ENCODE measurements around the gene CHTF18.
"Not testable (repeated sequence)": the region's sequence is repeated elsewhere in the genome, so short reads cannot be mapped to it uniquely, and the experiment has no call there.

The CHTF18 gene

GRCh38 chr16:831571-832413 lies 43.4 kb downstream of the CHTF18 start:
- DNase-seq: no peak

GRCh38 chr16:832652-833336 lies 44.4 kb downstream of the CHTF18 start:
- DNase-seq: no peak

GRCh38 chr16:833411-833810 lies 45.0 kb downstream of the CHTF18 start:
- DNase-seq: no peak

DNA sequence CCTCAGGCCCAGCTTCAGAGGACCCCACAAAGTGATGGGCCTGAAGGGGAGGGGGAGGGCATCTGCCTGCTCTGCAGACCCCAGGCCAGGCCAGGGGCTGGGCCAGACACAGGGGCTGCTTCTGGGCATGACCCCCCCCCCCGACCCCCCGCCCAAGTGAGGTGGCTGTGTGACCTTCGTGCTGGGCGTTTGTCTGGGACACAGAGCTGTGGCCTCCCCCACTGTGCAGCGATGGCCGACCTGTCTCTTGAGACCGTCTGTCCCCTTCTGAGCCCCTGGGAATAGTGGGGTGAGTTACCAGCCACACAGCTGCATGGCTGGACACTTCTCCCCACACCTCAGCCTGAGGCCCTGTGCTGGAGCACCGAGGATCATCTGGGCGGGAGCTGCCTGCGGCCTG lies 47.0 kb downstream of the CHTF18 start:
- DNase-seq: no peak

DNA sequence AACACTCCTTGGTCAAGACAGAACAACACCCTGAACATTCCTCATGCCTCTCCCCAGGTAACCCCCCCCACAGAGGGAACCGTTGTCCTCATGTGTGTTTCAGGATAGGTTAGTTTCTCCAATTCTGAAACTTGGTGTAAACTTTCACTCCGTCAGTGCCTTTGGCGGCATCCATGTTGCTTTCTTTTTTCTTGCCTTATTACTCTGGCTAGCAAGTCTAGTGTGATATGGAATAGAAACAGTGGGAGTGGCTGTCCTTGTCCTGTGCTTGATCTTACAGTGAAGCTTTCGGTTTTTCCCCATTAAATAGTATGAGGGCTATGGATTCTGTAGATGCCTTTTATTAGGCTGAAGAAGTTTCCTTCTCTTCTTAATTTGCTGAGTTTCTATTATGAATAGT lies 47.8 kb downstream of the CHTF18 start:
- no peak for DNase-seq

DNA sequence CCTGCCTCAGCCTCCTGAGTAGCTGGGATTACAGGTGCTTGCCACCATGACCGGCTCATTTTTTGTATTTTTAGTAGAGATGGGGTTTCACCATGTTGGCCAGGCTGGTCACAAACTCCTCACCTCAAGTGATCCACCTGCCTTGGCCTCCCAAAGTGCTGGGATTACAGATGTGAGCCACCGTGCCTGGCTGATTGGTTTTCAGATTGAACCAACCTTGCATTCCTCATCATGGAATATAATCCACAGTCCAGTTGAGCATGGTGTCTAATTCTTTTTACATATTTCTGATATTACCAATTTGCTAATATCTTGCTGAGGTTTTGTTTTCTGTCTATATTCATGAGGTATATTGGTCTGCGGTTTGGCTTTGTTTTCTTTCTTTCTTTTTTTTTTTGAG lies 48.4 kb downstream of the CHTF18 start:
- DNase-seq: not testable (repeated sequence)

DNA sequence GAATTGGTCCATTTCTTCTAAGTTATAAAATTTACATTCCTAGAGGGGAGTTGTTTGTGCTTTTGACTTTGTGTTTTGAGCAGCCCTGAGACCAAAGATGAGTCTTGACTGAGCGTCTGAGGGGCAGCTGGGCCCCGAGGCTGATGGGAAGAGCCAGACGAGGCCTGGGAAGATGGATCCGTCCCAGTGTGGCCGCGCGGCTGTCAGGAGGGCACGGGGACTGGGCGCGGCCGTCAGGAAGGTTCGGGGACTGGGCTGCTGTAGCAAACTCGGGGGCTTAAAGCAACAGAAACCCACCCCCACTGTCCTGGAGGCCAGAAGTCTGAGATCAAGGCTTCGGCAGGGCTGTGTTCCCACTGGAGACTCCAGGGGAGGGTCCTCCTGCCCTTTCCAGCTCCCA lies 50.3 kb downstream of the CHTF18 start:
- DNase-seq: no peak

DNA sequence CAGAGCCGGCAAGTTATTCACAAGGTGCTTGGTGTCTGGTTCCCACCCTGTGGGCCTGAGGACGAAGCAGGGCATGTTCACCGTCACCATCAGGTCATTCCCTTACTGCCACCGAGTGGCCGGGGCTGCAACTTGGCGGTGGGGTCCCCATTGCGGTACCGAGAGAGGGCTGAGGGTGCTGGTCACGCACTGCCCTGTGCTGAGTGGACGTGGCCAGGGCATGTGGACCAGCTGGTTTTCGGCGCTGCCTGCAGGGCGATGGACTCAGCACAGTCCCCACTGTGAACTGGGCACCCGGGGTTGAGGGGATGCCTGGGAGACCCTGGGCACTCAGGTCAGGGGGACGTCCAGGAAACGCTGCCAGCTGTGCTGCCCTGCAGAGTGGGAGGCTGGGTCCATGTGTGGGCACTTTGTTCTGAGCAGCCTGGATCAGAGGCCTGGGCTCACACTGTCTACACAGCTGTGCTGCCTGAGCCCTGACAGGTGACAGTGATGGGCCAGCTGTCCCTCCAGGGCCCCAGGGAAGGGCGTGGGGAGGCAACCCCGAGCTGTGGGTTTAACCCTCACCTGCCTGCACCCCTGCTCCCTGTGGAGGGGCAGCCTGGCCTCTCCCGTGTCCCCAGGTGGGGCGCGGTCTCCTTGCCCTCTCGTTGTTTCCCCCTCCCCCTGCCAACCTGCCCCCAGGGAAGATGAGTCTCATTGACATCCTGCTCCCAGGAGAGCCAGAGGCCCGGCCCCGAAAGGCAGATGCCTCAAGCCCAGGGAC lies 51.4 kb downstream of the CHTF18 start:
- DNase-seq: no peak

- no peak for DNase-seq
Measured at GRCh38 chr16:840561-841454, 52.4 kb downstream of the CHTF18 start.

GRCh38 chr16:841455-842060 lies 53.1 kb downstream of the CHTF18 start:
- no peak for DNase-seq

DNA sequence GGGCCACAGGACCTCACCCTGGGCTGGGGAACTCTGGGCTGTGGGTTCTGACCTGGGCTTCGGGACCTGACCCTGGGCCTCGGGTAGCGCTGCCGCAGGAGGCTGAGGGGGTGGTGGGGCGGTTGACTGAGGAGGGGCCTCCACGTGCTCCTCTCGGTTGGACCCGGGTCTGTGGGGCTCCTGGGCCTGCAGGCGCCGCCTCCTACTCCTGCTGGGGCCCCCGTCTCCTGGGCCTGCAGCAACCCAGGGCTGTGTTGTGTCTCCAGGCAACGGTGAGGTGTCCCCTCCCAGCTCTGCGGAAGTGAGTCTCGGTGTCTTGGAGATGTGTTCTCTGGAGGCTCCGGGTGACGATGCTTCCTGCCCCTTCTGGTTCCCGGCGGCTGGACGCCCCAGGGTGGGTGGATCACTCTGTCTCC lies 53.6 kb downstream of the CHTF18 start:
- DNase-seq: no peak

DNA sequence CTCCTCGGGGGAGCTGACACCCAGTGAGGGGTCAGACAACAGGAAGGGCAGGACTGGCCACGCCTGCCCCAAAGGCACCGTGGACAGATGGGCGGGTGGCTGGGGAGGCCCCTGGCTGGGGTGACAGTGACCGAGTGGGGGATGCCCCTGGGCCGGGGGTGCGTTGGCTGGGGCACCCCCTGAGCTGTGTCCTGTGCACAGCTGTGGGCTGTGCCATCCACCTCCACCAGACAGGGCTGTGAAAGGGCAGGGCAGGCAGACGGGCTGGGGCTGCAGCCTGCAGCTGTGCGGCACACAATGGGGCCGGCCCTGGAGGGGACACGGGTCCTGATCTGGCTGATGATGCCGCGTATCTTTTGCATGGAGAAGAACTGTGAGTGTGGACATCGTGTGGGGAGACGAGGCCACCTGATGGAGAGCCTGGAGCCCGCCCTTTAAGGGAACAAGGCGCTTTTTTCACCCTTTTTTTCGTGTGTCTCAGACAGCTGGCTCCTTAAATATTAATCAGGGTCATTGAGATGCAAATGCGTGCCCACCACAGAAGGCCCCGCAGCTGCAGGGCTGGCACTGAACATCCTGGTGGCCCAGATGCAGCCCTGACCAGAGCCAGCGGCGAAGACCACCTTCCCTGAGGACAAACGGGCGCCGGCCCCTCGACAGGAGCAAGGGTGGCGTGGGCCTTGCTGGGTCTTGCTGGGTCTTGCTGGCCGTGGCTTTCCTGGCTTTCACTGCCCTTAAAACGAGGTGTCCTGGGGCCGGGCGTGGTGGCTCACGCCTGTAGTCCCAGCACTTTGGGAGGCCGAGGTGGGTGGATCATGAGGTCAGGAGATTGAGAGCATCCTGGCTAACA lies 54.5 kb downstream of the CHTF18 start:
- DNase-seq: no peak

GRCh38 chr16:843771-844170 lies 55.4 kb downstream of the CHTF18 start:
- DNase-seq: no peak

- no peak for DNase-seq
Measured at GRCh38 chr16:844638-845350, 56.4 kb downstream of the CHTF18 start.

- DNase-seq: peak in 1 of 4 experiments; percentile 5
Measured at GRCh38 chr16:845351-845745, 56.9 kb downstream of the CHTF18 start.

- no peak for DNase-seq
Measured at GRCh38 chr16:847151-847550, 58.7 kb downstream of the CHTF18 start.

Data from suppressor macrophage (primary cell).